Nephron (organoid): ENCODE measurements around the gene CINP.

Source experiments
- H3K27ac Mint-ChIP-seq, 3 experiments: 2 replicates each; pipeline ENCODE4 v1.8.0; 2020; ENCODE audit warnings: mixed read lengths in 3 of 3, mild to moderate bottlenecking in 2 of 3, moderate library complexity in 1 of 3
- H3K27me3 Mint-ChIP-seq: 2 replicates; pipeline ENCODE4 v1.8.0; 2021; ENCODE audit warnings: low read depth, mild to moderate bottlenecking, moderate library complexity, mixed read lengths
- H3K36me3 Mint-ChIP-seq: 2 replicates; pipeline ENCODE4 v1.8.0; 2020; ENCODE audit warnings: low read depth, mixed read lengths
- H3K4me1 Mint-ChIP-seq: 2 replicates; pipeline ENCODE4 v1.8.0; 2020; ENCODE audit warnings: mixed read lengths
- H3K4me3 Mint-ChIP-seq, 3 experiments: 2 replicates each; pipeline ENCODE4 v1.8.0; 2020; ENCODE audit warnings: mild to moderate bottlenecking in 3 of 3, mixed read lengths in 3 of 3, moderate library complexity in 2 of 3
- H3K9me3 Mint-ChIP-seq: 2 replicates; pipeline ENCODE4 v1.8.0; 2020; ENCODE audit warnings: mixed read lengths
- TF ChIP-seq, protein P1 (sequence below), 3 experiments: fragments of 200-600 bp; sonication (generic); IDR thresholded peaks; one replicate each; pipeline ENCODE4 v1.5.0; 2021; ENCODE audit warnings: antibody characterized with exemption in 3 of 3; ENCODE audit not compliant: unreplicated experiment in 3 of 3

Gene CINP

DNA sequence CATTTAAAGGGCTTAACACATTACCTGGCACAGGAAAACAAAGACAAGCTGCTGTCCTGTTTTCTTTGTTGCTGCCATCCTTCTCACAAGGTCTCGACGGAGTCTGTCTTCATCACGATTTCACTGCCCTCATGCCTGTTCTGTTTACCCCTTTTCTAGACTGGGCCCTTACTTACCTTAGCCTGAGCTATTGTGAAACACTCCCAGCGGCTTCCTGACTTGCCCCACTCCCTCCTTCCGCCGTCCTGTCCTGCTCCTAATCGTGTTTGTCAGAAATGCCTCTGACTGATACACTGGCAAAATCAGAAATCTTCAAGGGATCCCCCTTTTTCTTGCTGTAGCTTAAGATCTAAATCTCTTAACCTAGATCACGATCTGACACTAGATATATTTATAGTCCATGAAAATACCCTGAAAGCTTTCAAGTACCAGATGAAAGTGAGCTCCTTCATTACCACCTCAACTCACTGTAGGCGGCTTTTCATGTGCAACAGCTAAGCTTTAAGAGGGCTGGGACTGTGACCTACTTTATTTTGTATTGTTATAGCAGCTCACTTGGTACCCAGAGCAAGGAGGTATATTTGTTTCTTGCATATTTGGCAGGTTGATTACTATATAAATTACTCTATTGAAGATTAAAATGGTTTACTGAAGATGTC is 32.2 kb upstream of the CINP start:
- peaks cover 24% of the 10 kb centered on the region for H3K9me3 Mint-ChIP-seq
- H3K27ac Mint-ChIP-seq = no peak overlapping the region
- peaks cover 70% of the 10 kb centered on the region for H3K36me3 Mint-ChIP-seq
- H3K4me3 Mint-ChIP-seq = no peak overlapping the region
- no peaks in the 10 kb centered on the region for H3K4me1 Mint-ChIP-seq
- no peaks in the 10 kb centered on the region for H3K27me3 Mint-ChIP-seq
- TF ChIP-seq, protein P1, sequence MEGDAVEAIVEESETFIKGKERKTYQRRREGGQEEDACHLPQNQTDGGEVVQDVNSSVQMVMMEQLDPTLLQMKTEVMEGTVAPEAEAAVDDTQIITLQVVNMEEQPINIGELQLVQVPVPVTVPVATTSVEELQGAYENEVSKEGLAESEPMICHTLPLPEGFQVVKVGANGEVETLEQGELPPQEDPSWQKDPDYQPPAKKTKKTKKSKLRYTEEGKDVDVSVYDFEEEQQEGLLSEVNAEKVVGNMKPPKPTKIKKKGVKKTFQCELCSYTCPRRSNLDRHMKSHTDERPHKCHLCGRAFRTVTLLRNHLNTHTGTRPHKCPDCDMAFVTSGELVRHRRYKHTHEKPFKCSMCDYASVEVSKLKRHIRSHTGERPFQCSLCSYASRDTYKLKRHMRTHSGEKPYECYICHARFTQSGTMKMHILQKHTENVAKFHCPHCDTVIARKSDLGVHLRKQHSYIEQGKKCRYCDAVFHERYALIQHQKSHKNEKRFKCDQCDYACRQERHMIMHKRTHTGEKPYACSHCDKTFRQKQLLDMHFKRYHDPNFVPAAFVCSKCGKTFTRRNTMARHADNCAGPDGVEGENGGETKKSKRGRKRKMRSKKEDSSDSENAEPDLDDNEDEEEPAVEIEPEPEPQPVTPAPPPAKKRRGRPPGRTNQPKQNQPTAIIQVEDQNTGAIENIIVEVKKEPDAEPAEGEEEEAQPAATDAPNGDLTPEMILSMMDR (IDR thresholded peaks at IDR 0.05; ENCODE audit: unreplicated experiment in 3 of 3) = no peak

- Mint-ChIP-seq H3K4me1 (no peaks in the 10 kb centered on the region), H3K27me3 (no peaks in the 10 kb centered on the region), H3K4me3 (no peak overlapping the region), H3K9me3 (peaks cover 10% of the 10 kb centered on the region), H3K27ac (no peak overlapping the region), H3K36me3 (peaks cover 53% of the 10 kb centered on the region)
- TF ChIP-seq, protein P1 (IDR thresholded peaks at IDR 0.05; ENCODE audit: unreplicated experiment in 3 of 3) = no peak
Observed at GRCh38 chr14:102392506-102392905, 29.8 kb upstream of the CINP start.

- no peaks in the 10 kb centered on the region for H3K4me1 Mint-ChIP-seq
- H3K27me3 Mint-ChIP-seq = no peaks in the 10 kb centered on the region
- H3K9me3 Mint-ChIP-seq = no peaks in the 10 kb centered on the region
- H3K4me3 Mint-ChIP-seq = no peak overlapping the region
- TF ChIP-seq, protein P1 (IDR thresholded peaks at IDR 0.05; ENCODE audit: unreplicated experiment in 3 of 3) = no peak
- no peak overlapping the region for H3K27ac Mint-ChIP-seq
- H3K36me3 Mint-ChIP-seq = peaks cover 46% of the 10 kb centered on the region
Observed at GRCh38 chr14:102390064-102390855, 27.6 kb upstream of the CINP start.

DNA sequence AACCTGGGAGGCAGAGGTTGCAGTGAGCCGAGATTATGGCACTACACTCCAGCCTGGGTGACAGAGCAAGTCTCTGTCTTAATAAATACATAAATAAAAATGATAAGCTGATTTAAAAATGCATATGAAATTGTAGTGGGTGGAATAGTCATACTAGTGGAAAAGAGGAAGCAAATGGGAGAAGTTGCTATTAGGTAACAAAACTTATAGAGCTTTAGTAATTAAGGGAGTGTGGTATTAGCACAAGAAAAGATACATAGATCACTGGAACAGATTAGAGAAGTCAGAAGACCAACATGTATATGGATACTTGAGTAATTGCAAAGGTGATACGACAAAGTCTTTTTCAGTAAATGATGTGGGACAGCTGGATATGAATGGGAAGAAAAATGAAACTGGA is 26.6 kb upstream of the CINP start:
- H3K4me1 Mint-ChIP-seq = no peaks in the 10 kb centered on the region
- no peak overlapping the region for H3K27ac Mint-ChIP-seq
- no peaks in the 10 kb centered on the region for H3K27me3 Mint-ChIP-seq
- H3K9me3 Mint-ChIP-seq = no peaks in the 10 kb centered on the region
- no peak overlapping the region for H3K4me3 Mint-ChIP-seq
- TF ChIP-seq, protein P1 (IDR thresholded peaks at IDR 0.05; ENCODE audit: unreplicated experiment in 3 of 3) = no peak
- H3K36me3 Mint-ChIP-seq = peaks cover 41% of the 10 kb centered on the region

GRCh38 chr14:102387086-102387485 is 24.4 kb upstream of the CINP start:
- H3K27me3 Mint-ChIP-seq = no peaks in the 10 kb centered on the region
- no peaks in the 10 kb centered on the region for H3K9me3 Mint-ChIP-seq
- no peaks in the 10 kb centered on the region for H3K4me1 Mint-ChIP-seq
- no peak overlapping the region for H3K27ac Mint-ChIP-seq
- peaks cover 37% of the 10 kb centered on the region for H3K36me3 Mint-ChIP-seq
- TF ChIP-seq, protein P1 (IDR thresholded peaks at IDR 0.05; ENCODE audit: unreplicated experiment in 3 of 3) = no peak
- H3K4me3 Mint-ChIP-seq = no peak overlapping the region
